IPS DF 6.9 (cell line): ENCODE results near the gene IER3IP1.

Experiments
- DNase-seq: peaks from one replicate; pipeline ENCODE4 v3.0.0-alpha.2; 2013; ENCODE audit warnings: low read depth, low spot score
- H3K27ac ChIP-seq: one replicate; pipeline ENCODE4 v1.5.1; 2013; ENCODE audit warnings: low read length, control low read depth
- H3K27me3 ChIP-seq: 2 replicates; pipeline ENCODE4 v1.6.1; 2013; ENCODE audit warnings: mild to moderate bottlenecking, low read length; ENCODE audit not compliant: control insufficient read depth, insufficient read depth
- H3K36me3 ChIP-seq: 2 replicates; pipeline ENCODE4 v1.6.1; 2013; ENCODE audit warnings: low read length; ENCODE audit not compliant: control insufficient read depth, insufficient read depth
- H3K4me1 ChIP-seq: 2 replicates; pipeline ENCODE4 v1.6.1; 2013; ENCODE audit warnings: low read length; ENCODE audit not compliant: control insufficient read depth, insufficient read depth
- H3K4me3 ChIP-seq: 2 replicates; pipeline ENCODE4 v1.5.1; 2013; ENCODE audit warnings: mild to moderate bottlenecking, low read length
- H3K9me3 ChIP-seq: 2 replicates; pipeline ENCODE4 v1.6.1; 2013; ENCODE audit warnings: low read length, inconsistent platforms; ENCODE audit not compliant: control insufficient read depth, insufficient read depth
- WGBS: extraction: QIAGEN DNeasy Blood & Tissue Kit; methylation state at CpG from one replicate; pipeline ENCODE4 v1.1.7; 2013; ENCODE audit warnings: mixed read lengths, missing lambda C conversion rate; ENCODE audit not compliant: insufficient read length, insufficient coverage; 5-methylcytosine and 5-hydroxymethylcytosine counted together

IER3IP1 gene

GRCh38 chr18:47121146-47121545, 55.0 kb downstream of the IER3IP1 start:
- no peak overlapping the region for H3K4me3 ChIP-seq
- no peaks in the 10 kb centered on the region for H3K4me1 ChIP-seq
- no peaks in the 10 kb centered on the region for H3K9me3 ChIP-seq
- H3K27me3 ChIP-seq: no peaks in the 10 kb centered on the region
- no CpG with 5 or more reads among the region's 3 CpGs for WGBS
- no peaks in the 10 kb centered on the region for H3K36me3 ChIP-seq
- no peak overlapping the region for H3K27ac ChIP-seq
- no peak for DNase-seq

GRCh38 chr18:47120428-47120827, 55.7 kb downstream of the IER3IP1 start:
- no CpG with 5 or more reads among the region's 4 CpGs for WGBS
- Histone ChIP-seq H3K9me3 (no peaks in the 10 kb centered on the region), H3K27me3 (no peaks in the 10 kb centered on the region), H3K27ac (no peak overlapping the region), H3K4me3 (no peak overlapping the region), H3K4me1 (no peaks in the 10 kb centered on the region), H3K36me3 (no peaks in the 10 kb centered on the region)
- DNase-seq: no peak

- no peaks in the 10 kb centered on the region for H3K36me3 ChIP-seq
- no peaks in the 10 kb centered on the region; the same call in 1 of the 2 replicates for H3K4me1 ChIP-seq
- WGBS: no CpG with 5 or more reads among the region's 2 CpGs
- H3K27me3 ChIP-seq: no peaks in the 10 kb centered on the region
- H3K9me3 ChIP-seq: no peaks in the 10 kb centered on the region
- H3K27ac ChIP-seq: no peak overlapping the region
- H3K4me3 ChIP-seq: no peak overlapping the region
- DNase-seq: no peak
These were observed 57.2 kb downstream of the IER3IP1 start for GRCh38 chr18:47118981-47119380.

- Histone ChIP-seq H3K27me3 (no peaks in the 10 kb centered on the region), H3K9me3 (no peaks in the 10 kb centered on the region), H3K36me3 (no peaks in the 10 kb centered on the region), H3K4me1 (no peaks in the 10 kb centered on the region; the same call in 1 of the 2 replicates), H3K27ac (no peak overlapping the region), H3K4me3 (no peak overlapping the region)
- no CpG with 5 or more reads among the region's 2 CpGs for WGBS
- no peak for DNase-seq
These were observed 61.0 kb downstream of the IER3IP1 start for GRCh38 chr18:47115205-47115604.

GRCh38 chr18:47113796-47114540, 62.2 kb downstream of the IER3IP1 start:
- Histone ChIP-seq H3K36me3 (no peaks in the 10 kb centered on the region), H3K4me1 (no peaks in the 10 kb centered on the region; the same call in 1 of the 2 replicates), H3K27me3 (no peaks in the 10 kb centered on the region), H3K4me3 (no peak overlapping the region), H3K9me3 (no peaks in the 10 kb centered on the region), H3K27ac (no peak overlapping the region)
- WGBS: no CpG with 5 or more reads among the region's 2 CpGs
- no peak for DNase-seq

GRCh38 chr18:47110492-47111274, 65.5 kb downstream of the IER3IP1 start:
- Histone ChIP-seq H3K4me3 (no peak overlapping the region), H3K9me3 (no peaks in the 10 kb centered on the region), H3K36me3 (no peaks in the 10 kb centered on the region), H3K27me3 (no peaks in the 10 kb centered on the region), H3K27ac (no peak overlapping the region), H3K4me1 (no peaks in the 10 kb centered on the region; the same call in 1 of the 2 replicates)
- no peak for DNase-seq
- no CpG with 5 or more reads among the region's 6 CpGs for WGBS

GRCh38 chr18:47109720-47110119, 66.4 kb downstream of the IER3IP1 start:
- WGBS: no CpG with 5 or more reads among the region's 1 CpG
- H3K27ac ChIP-seq: no peak overlapping the region
- no peak for DNase-seq
- no peaks in the 10 kb centered on the region for H3K36me3 ChIP-seq
- no peaks in the 10 kb centered on the region for H3K9me3 ChIP-seq
- no peaks in the 10 kb centered on the region for H3K27me3 ChIP-seq
- H3K4me3 ChIP-seq: no peak overlapping the region
- H3K4me1 ChIP-seq: no peaks in the 10 kb centered on the region; the same call in 1 of the 2 replicates

GRCh38 chr18:47108998-47109405, 67.2 kb downstream of the IER3IP1 start:
- WGBS: no CpG with 5 or more reads among the region's 7 CpGs

GRCh38 chr18:47108373-47108772, 67.8 kb downstream of the IER3IP1 start:
- Histone ChIP-seq H3K27me3 (no peaks in the 10 kb centered on the region), H3K4me1 (no peaks in the 10 kb centered on the region), H3K9me3 (no peaks in the 10 kb centered on the region), H3K27ac (no peak overlapping the region), H3K36me3 (no peaks in the 10 kb centered on the region), H3K4me3 (no peak overlapping the region)
- DNase-seq: no peak
- WGBS: no CpG with 5 or more reads among the region's 3 CpGs

More at GRCh38 chr18:47108998-47109405, 67.2 kb downstream of the IER3IP1 start:
- no peaks in the 10 kb centered on the region for H3K36me3 ChIP-seq
- H3K27ac ChIP-seq: no peak overlapping the region
- no peaks in the 10 kb centered on the region for H3K9me3 ChIP-seq
- H3K4me3 ChIP-seq: no peak overlapping the region
- no peaks in the 10 kb centered on the region for H3K4me1 ChIP-seq
- DNase-seq: no peak
- H3K27me3 ChIP-seq: no peaks in the 10 kb centered on the region
